Measurements from ENCODE around the gene RBMS2.
A peak's percentile ranks its signal among the peaks of the same experiment; 100 is the strongest.

The RBMS2 gene

GRCh38 chr12:56636675-56637540, 115.3 kb downstream of the RBMS2 start:
- Histone ChIP-seq H3K36me3 (peaks cover 43% of the 10 kb centered on the region), H3K4me1 (ENCODE audit: control insufficient read depth in 1 of 2, insufficient read depth in 1 of 2, low read depth in 1 of 2, low read length in 1 of 2) (peaks cover 38 to 53% of the 10 kb centered on the region in 2 experiments), H3K9me3 (no peaks in the 10 kb centered on the region), H3K4me3 (ENCODE audit: low read depth in 1 of 2, low read length in 1 of 2) (peak overlapping the region; percentile 67 to 92), H3K27me3 (no peaks in the 10 kb centered on the region), H3K27ac (peak overlapping the region; percentile 95)
- TF ChIP-seq CTCF (IDR thresholded peaks at IDR 0.05), result peak; percentile 58

GRCh38 chr12:56637621-56638020, 116.0 kb downstream of the RBMS2 start:
- peaks cover 50% of the 10 kb centered on the region for H3K36me3 ChIP-seq
- H3K4me3 ChIP-seq (ENCODE audit: low read depth in 1 of 2, low read length in 1 of 2), result no peak overlapping the region
- H3K27me3 ChIP-seq, result no peaks in the 10 kb centered on the region
- H3K9me3 ChIP-seq, result no peaks in the 10 kb centered on the region
- peaks cover 31 to 46% of the 10 kb centered on the region in 2 experiments for H3K4me1 ChIP-seq (ENCODE audit: control insufficient read depth in 1 of 2, insufficient read depth in 1 of 2, low read depth in 1 of 2, low read length in 1 of 2)
- H3K27ac ChIP-seq, result peak overlapping the region; percentile 95
- no peak for TF ChIP-seq CTCF (IDR thresholded peaks at IDR 0.05)

GRCh38 chr12:56641219-56641618, 119.6 kb downstream of the RBMS2 start:
- TF ChIP-seq CTCF (IDR thresholded peaks at IDR 0.05), result no peak
- peaks cover 24 to 36% of the 10 kb centered on the region in 2 experiments for H3K4me1 ChIP-seq (ENCODE audit: control insufficient read depth in 1 of 2, insufficient read depth in 1 of 2, low read depth in 1 of 2, low read length in 1 of 2)
- H3K36me3 ChIP-seq, result peaks cover 69% of the 10 kb centered on the region

GRCh38 chr12:56644654-56645053, 123.0 kb downstream of the RBMS2 start:
- Histone ChIP-seq H3K4me3 (ENCODE audit: low read depth in 1 of 2, low read length in 1 of 2) (peak overlapping the region; percentile 77 to 79), H3K36me3 (peaks cover 48% of the 10 kb centered on the region), H3K27ac (peak overlapping the region; percentile 83), H3K9me3 (no peaks in the 10 kb centered on the region), H3K27me3 (no peaks in the 10 kb centered on the region), H3K4me1 (ENCODE audit: control insufficient read depth in 1 of 2, insufficient read depth in 1 of 2, low read depth in 1 of 2, low read length in 1 of 2) (peaks cover 17 to 25% of the 10 kb centered on the region in 2 experiments)
- TF ChIP-seq CTCF (IDR thresholded peaks at IDR 0.05), result no peak

More at GRCh38 chr12:56641219-56641618, 119.6 kb downstream of the RBMS2 start:
- Histone ChIP-seq H3K9me3 (no peaks in the 10 kb centered on the region), H3K4me3 (ENCODE audit: low read depth in 1 of 2, low read length in 1 of 2) (no peak overlapping the region), H3K27ac (no peak overlapping the region), H3K27me3 (no peaks in the 10 kb centered on the region)

- H3K4me3 ChIP-seq (ENCODE audit: low read depth in 1 of 2, low read length in 1 of 2), result peak overlapping the region; percentile 77 to 79
- TF ChIP-seq CTCF (IDR thresholded peaks at IDR 0.05), result no peak
- H3K27me3 ChIP-seq, result no peaks in the 10 kb centered on the region
- peaks cover 42% of the 10 kb centered on the region for H3K36me3 ChIP-seq
- H3K4me1 ChIP-seq (ENCODE audit: control insufficient read depth in 1 of 2, insufficient read depth in 1 of 2, low read depth in 1 of 2, low read length in 1 of 2), result peaks cover 17 to 25% of the 10 kb centered on the region in 2 experiments
- no peaks in the 10 kb centered on the region for H3K9me3 ChIP-seq
- peak overlapping the region; percentile 83 for H3K27ac ChIP-seq
These were observed 123.6 kb downstream of the RBMS2 start for GRCh38 chr12:56645201-56645716.
